HEK293 (cell line): ENCODE data around the gene CATSPERD.

Source experiments
- GFI1B ChIP-seq: fragments of 450-650 bp; formaldehyde crosslinking; IDR thresholded peaks from 2 replicates; pipeline ENCODE4 v1.5.1; 2016; ENCODE audit warnings: missing biosample characterization, missing genetic modification characterization
- KLF16 ChIP-seq: fragments of 450-650 bp; formaldehyde crosslinking; IDR thresholded peaks from 2 replicates; pipeline ENCODE4 v1.5.1; 2017; ENCODE audit warnings: missing biosample characterization, missing genetic modification characterization
- PATZ1 ChIP-seq: fragments of 450-650 bp; formaldehyde crosslinking; IDR thresholded peaks from 2 replicates; pipeline ENCODE4 v1.5.1; 2016; ENCODE audit warnings: missing biosample characterization, missing genetic modification characterization
- REPIN1 ChIP-seq: fragments of 450-650 bp; formaldehyde crosslinking; IDR thresholded peaks from 2 replicates; pipeline ENCODE4 v1.5.1; 2017; ENCODE audit warnings: missing biosample characterization, missing genetic modification characterization, low read depth
- TRIM28 ChIP-seq: IDR thresholded peaks from 2 replicates; pipeline ENCODE4 v1.6.1; 2011; ENCODE audit warnings: low read length, control low read depth, borderline replicate concordance
- ZBTB1 ChIP-seq: fragments of 450-650 bp; formaldehyde crosslinking; IDR thresholded peaks from 2 replicates; pipeline ENCODE4 v1.5.1; 2016; ENCODE audit warnings: missing biosample characterization, missing genetic modification characterization
- ZBTB10 ChIP-seq: fragments of 450-650 bp; formaldehyde crosslinking; IDR thresholded peaks from 2 replicates; pipeline ENCODE4 v1.5.1; 2016; ENCODE audit warnings: missing biosample characterization, missing genetic modification characterization
- ZBTB8A ChIP-seq: fragments of 450-650 bp; formaldehyde crosslinking; IDR thresholded peaks from 2 replicates; pipeline ENCODE4 v1.5.1; 2016; ENCODE audit warnings: missing biosample characterization, missing genetic modification characterization
- ZEB2 ChIP-seq: fragments of 450-650 bp; formaldehyde crosslinking; IDR thresholded peaks from 2 replicates; pipeline ENCODE4 v1.5.1; 2016; ENCODE audit warnings: missing biosample characterization, missing genetic modification characterization
- ZNF18 ChIP-seq: fragments of 450-650 bp; formaldehyde crosslinking; IDR thresholded peaks from 2 replicates; pipeline ENCODE4 v1.5.1; 2016; ENCODE audit warnings: missing biosample characterization, missing genetic modification characterization
- ZNF266 ChIP-seq: fragments of 450-650 bp; formaldehyde crosslinking; IDR thresholded peaks from 2 replicates; pipeline ENCODE4 v1.5.1; 2016; ENCODE audit warnings: missing biosample characterization, missing genetic modification characterization, low read depth
- ZNF274 ChIP-seq, 2 experiments: fragments of 200-500 bp in 1 of 2; fragments of 450-650 bp in 1 of 2; sonication (Bioruptor generic) in 1 of 2; formaldehyde crosslinking in 1 of 2; IDR thresholded peaks; 2 replicates each; pipeline versions ENCODE4 v1.5.1 to v1.6.1; 2014 to 2016; ENCODE audit warnings: borderline replicate concordance in 1 of 2, inconsistent platforms in 1 of 2, low read length in 1 of 2, missing biosample characterization in 1 of 2, missing genetic modification characterization in 1 of 2
- ZNF280C ChIP-seq: fragments of 450-650 bp; formaldehyde crosslinking; IDR thresholded peaks from 2 replicates; pipeline ENCODE4 v1.5.1; 2016; ENCODE audit warnings: missing biosample characterization, missing genetic modification characterization
- ZNF302 ChIP-seq: fragments of 450-650 bp; formaldehyde crosslinking; IDR thresholded peaks from 2 replicates; pipeline ENCODE4 v1.5.1; 2016; ENCODE audit warnings: missing biosample characterization, missing genetic modification characterization, low read depth
- ZNF350 ChIP-seq: fragments of 450-650 bp; formaldehyde crosslinking; IDR thresholded peaks from 2 replicates; pipeline ENCODE4 v1.5.0; 2017; ENCODE audit warnings: missing biosample characterization, mild to moderate bottlenecking, missing genetic modification characterization
- ZNF394 ChIP-seq: fragments of 450-650 bp; formaldehyde crosslinking; IDR thresholded peaks from 2 replicates; pipeline ENCODE4 v1.5.1; 2016; ENCODE audit warnings: missing biosample characterization, missing genetic modification characterization, mild to moderate bottlenecking, moderate library complexity, borderline replicate concordance
- ZNF423 ChIP-seq: fragments of 450-650 bp; formaldehyde crosslinking; IDR thresholded peaks from 2 replicates; pipeline ENCODE4 v1.5.1; 2016; ENCODE audit warnings: missing biosample characterization, missing genetic modification characterization
- ZNF518A ChIP-seq: fragments of 450-650 bp; formaldehyde crosslinking; conservative IDR thresholded peaks from 2 replicates; pipeline ENCODE4 v1.5.1; 2016; ENCODE audit warnings: low read depth, missing biosample characterization, missing genetic modification characterization
- ZNF580 ChIP-seq: fragments of 450-650 bp; formaldehyde crosslinking; IDR thresholded peaks from 2 replicates; pipeline ENCODE4 v1.5.1; 2016; ENCODE audit warnings: missing biosample characterization, missing genetic modification characterization
- ZNF596 ChIP-seq: fragments of 450-650 bp; IDR thresholded peaks from 2 replicates; pipeline ENCODE4 v1.5.0; 2018; ENCODE audit warnings: missing biosample characterization, mild to moderate bottlenecking, missing genetic modification characterization, moderate library complexity
- ZNF626 ChIP-seq: fragments of 450-650 bp; sonication (Bioruptor Pico); formaldehyde crosslinking; IDR thresholded peaks from 2 replicates; pipeline ENCODE4 v1.5.1; 2018; ENCODE audit warnings: missing biosample characterization, missing genetic modification characterization, inconsistent platforms
- ZNF629 ChIP-seq: fragments of 450-650 bp; formaldehyde crosslinking; IDR thresholded peaks from 2 replicates; pipeline ENCODE4 v1.5.1; 2017; ENCODE audit warnings: missing biosample characterization, missing genetic modification characterization
- ZNF654 ChIP-seq: fragments of 450-650 bp; formaldehyde crosslinking; IDR thresholded peaks from 2 replicates; pipeline ENCODE4 v1.5.1; 2016; ENCODE audit warnings: low read depth, missing biosample characterization, missing genetic modification characterization
- ZNF664 ChIP-seq: fragments of 450-650 bp; formaldehyde crosslinking; IDR thresholded peaks from 2 replicates; pipeline ENCODE4 v1.5.1; 2016; ENCODE audit warnings: missing biosample characterization, missing genetic modification characterization
- ZNF76 ChIP-seq: fragments of 450-650 bp; formaldehyde crosslinking; IDR thresholded peaks from 2 replicates; pipeline ENCODE4; 2016; ENCODE audit warnings: low read depth, missing biosample characterization, missing genetic modification characterization, borderline replicate concordance

CATSPERD gene

GRCh38 chr19:5686647-5687359, 33.6 kb upstream of the CATSPERD start (continued):
- TF ChIP-seq PATZ1 (tag by site-specific recombination) (peak; percentile 86), ZNF596 (tag by site-specific recombination) (no peak), REPIN1 (tag by site-specific recombination) (no peak), ZNF423 (tag by site-specific recombination) (no peak), ZNF266 (tag by site-specific recombination) (no peak), KLF16 (0 out of 2 replicates have a peak, but pooled peaks have one; percentile 68), ZNF654 (peak; percentile 57), ZBTB10 (tag by site-specific recombination) (no peak), ZNF350 (tag by site-specific recombination) (no peak), ZNF580 (tag by site-specific recombination) (no peak), ZNF626 (tag by site-specific recombination) (no peak), ZNF664 (tag by site-specific recombination) (no peak), ZBTB8A (tag by site-specific recombination) (0 out of 2 replicates have a peak, but pooled peaks have one; percentile 23), ZBTB1 (tag by site-specific recombination) (no peak), ZNF302 (tag by site-specific recombination) (no peak), ZNF629 (tag by site-specific recombination) (peak; percentile 40; the same call in 1 of the 2 replicates), ZNF280C (tag by site-specific recombination) (no peak), ZNF76 (peak; percentile 51; the same call in 1 of the 2 replicates), ZEB2 (tag by site-specific recombination) (peak; percentile 65; the same call in 1 of the 2 replicates), ZNF274 (IDR thresholded peaks at IDR 0.05; ENCODE audit: low read length) (no peak), ZNF274 (tag by site-specific recombination; IDR thresholded peaks at IDR 0.05; ENCODE audit: borderline replicate concordance) (no peak), ZNF394 (tag by site-specific recombination) (peak; percentile 30; the same call in 1 of the 2 replicates), TRIM28 (no peak), ZNF518A (tag by site-specific recombination) (no peak), ZNF18 (tag by site-specific recombination) (no peak), GFI1B (tag by site-specific recombination) (no peak)
